Measurements from ENCODE around the gene RNPEP.

DNA sequence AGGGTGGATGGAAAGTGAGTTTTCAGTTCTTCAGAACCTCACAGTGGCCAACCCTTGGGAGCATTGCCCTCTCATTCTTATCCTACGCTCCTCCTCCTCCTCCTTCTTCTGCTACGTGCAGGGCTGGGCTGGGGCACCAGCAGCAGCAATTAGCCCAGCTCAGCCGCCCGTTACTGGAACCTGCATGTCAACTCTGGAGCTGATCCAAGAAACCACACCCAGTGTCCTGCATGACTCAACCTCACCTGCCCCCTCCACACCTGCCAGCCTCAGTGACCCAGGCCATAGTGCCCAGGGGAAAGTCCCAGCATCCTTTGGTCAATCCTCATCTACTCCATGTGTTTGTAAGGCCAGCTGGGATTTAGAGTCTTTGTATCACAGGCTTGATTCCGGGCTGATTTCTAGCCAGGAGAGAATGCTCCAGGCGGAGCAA, 40.6 kb downstream of the RNPEP start:
- no peak for TF ChIP-seq POLR2A (IDR thresholded peaks at IDR 0.05)
- TF ChIP-seq, protein P1, sequence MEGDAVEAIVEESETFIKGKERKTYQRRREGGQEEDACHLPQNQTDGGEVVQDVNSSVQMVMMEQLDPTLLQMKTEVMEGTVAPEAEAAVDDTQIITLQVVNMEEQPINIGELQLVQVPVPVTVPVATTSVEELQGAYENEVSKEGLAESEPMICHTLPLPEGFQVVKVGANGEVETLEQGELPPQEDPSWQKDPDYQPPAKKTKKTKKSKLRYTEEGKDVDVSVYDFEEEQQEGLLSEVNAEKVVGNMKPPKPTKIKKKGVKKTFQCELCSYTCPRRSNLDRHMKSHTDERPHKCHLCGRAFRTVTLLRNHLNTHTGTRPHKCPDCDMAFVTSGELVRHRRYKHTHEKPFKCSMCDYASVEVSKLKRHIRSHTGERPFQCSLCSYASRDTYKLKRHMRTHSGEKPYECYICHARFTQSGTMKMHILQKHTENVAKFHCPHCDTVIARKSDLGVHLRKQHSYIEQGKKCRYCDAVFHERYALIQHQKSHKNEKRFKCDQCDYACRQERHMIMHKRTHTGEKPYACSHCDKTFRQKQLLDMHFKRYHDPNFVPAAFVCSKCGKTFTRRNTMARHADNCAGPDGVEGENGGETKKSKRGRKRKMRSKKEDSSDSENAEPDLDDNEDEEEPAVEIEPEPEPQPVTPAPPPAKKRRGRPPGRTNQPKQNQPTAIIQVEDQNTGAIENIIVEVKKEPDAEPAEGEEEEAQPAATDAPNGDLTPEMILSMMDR (IDR thresholded peaks at IDR 0.05): no peak

All from heart left ventricle (tissue), 13 donors.